DMS 273 (cell line): ENCODE measurements around the gene FANK1.
"Not testable (repeated sequence)": the region's sequence is repeated elsewhere in the genome, so short reads cannot be mapped to it uniquely, and the experiment has no call there.

Experiments
- DNase-seq: peaks from one replicate; lab custom pipeline; 2025; ENCODE audit not compliant: unreplicated experiment; lab: John Stamatoyannopoulos, UW

The FANK1 gene

DNA sequence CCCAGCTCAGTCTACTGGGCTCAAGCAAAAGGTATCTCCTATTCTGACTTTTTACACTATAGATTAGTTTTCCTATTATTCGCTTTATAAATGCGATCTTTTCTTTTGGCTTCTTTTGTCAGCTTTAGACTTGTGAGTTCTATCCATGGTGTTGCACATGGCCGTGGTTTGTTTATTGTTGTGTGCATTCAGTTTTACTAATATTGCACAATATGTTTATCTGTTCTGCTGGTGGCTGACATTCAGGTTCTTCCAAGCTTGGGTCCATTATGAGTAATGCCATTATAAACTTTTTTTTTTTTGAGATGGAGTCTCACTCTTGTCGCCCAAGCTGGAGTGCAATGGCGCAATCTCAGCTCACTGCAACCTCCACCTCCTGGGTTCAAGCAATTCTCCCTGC lies 30.9 kb downstream of the FANK1 start:
- DNase-seq, result not testable (repeated sequence)

DNA sequence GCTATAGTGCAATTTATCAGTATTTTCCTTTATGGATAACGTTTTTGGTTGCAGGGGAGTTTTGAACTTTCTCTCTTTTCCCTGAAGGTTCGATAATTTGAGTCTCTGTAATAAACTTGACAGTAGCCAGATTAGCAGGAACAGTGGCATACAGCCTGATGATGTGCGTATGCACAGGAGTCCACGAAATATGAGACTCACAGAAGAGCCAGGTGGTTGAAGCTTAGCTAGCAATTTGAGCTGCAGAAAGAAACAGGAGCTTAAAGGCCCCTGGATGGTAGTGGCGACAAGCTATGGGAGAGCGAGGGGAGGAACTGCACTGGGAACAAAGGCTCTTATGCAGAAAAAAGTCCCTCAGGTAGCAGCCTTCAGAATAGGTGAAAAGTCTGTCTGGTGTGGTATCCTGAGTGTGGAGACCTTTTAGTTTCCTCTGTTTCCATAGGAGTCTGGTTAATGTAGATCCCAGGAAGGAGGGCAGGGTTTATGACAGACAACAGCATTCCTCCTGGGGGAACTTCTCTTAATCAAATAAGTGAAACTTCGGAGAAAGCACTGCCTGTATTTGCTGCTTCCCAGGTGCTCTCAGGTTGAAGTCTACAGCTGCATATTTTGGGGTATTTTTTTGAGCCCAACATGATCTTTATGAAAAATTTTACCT lies 32.7 kb downstream of the FANK1 start:
- peak; percentile 9 for DNase-seq

DNA sequence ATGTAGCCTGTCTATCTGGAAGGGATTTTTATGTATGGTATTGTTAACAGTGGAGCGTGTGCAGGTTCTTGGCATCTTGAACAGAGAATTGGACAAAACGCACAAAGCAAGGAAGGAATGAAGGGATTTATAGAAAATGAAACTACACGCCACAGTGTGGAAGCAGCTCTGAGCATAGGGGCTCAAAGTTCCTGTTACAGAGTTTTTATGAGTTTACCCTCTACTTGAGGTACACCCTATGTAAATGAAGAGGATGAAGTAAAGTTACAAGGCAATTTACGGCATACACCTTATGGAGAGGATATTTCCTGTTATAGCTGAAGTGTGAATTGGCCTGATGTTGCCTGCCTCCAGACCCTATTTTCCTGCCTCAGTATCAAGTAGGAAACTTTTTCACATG lies 33.3 kb downstream of the FANK1 start:
- DNase-seq, result no peak

DNA sequence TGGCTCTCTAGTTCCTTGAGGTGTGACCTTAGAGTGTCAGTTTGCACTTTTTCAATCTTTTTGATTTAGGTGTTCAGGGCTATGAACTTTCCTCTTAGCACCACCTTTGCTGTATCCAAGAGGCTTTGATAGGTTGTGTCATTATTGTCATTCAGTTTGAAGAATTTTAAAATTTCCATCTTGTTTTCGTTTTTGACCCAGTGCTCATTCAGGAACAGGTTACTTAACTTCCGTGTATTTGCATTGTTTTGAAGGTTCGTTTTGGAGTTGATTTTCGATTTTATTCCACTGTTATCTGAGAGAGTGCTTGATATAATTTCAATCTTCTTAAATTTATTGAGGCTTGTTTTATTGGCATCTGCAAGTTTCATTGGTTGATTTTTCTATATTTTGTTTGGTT lies 37.3 kb downstream of the FANK1 start:
- DNase-seq, result no peak

DNA sequence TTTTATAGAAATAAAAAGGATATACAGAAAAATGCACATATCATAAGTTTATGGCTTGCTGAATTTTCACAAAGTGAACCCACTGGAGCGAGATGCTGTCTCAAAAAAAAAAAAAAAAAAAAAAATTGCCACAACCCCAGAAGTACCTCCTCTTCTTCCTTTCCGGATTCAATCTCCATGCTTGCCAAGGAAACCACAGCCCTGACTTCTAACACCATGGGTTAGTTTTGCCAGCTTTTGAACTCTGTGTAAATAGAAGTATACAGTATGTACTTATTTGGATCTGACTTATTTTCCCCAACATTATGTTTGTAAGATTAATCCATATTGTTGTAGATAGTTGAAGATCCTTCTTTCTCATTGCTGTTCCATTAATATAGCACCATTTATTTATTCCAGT lies 40.0 kb downstream of the FANK1 start:
- DNase-seq, result no peak

DNA sequence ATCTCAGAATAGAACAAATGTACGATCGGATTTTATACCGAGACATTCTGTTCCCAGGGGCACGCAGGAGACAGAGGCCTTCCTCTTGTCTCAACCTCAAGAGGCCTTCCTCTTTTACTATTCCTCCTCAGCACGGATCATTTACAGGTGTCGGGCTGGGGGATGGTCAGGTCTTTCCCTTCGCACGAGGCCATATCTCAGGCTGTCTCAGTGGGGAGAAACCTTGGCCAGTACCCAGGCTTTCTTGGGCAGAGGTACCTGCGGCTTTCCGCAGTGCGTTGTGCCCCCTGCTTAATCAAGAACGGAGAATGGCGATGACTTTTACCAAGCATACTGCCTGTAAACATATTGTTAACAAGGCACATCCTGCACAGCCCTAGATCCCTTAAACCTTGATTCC lies 44.2 kb downstream of the FANK1 start:
- no peak for DNase-seq

DNA sequence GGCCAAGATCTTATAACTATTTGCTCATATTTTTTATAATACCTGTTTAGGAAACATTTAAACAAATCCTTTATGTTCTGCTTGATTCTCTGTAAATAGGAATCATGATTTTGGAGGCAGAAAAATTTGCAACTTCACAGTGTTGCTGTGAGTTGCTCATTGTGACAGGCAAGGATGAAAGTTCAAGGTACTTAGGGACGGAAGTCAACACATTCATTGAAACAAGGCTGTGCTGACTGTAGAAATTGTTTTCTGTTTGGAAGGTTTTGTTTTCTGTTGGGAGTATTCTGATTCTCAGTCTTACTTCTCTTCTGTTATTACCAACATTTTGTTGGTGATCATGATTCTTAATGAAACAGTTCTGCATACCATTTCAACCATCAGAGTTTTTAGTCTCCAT lies 54.9 kb downstream of the FANK1 start:
- DNase-seq, result no peak

DNA sequence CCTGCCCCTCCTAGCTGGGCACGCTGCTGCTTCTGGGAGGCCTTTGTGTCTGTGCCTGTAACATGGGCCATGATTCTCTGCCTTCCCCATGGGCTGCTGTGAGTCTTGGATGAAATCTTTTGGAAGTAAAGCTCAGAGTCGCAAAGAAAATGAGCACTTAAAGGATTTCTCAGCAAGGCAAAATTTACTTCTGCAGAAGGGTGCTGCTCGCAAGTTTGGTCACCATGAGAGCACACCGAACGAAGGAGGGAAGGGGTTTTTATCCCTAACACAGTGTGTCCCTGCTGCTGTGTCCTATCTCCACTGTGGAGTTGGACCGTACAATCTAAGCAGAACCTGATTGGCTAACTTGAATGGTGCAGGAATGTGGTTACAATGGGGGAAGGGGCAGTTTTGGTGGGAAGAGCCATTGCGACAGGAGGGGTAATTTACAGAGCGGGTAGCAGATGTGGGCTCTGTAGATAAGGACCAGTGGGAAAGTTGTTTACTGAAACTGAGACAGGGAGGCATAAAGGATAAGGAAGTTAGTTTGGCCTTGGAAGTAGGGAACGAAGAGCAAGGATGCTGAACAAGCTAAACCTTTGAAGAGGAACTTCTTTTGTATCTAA lies 57.5 kb downstream of the FANK1 start:
- DNase-seq, result peak; percentile 5

DNA sequence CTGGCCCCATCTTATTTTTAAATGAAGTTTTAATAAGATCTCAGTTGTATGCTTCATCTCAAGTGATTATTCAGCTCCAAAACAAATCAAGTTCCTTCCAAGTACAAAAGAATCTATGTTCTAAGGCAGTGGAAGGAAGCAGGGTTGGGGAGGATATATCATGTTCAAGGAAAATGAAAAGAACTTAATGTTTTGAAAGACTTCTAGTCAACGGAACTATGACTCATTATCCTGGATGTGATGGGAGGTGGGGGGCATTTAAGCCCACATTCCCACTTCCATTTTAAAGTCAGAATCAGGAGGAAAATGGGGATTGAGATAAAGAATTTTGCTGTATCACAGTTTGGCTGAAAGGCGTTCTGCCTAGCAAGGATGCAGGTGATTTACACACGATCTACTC lies 59.4 kb downstream of the FANK1 start:
- DNase-seq, result no peak

DNA sequence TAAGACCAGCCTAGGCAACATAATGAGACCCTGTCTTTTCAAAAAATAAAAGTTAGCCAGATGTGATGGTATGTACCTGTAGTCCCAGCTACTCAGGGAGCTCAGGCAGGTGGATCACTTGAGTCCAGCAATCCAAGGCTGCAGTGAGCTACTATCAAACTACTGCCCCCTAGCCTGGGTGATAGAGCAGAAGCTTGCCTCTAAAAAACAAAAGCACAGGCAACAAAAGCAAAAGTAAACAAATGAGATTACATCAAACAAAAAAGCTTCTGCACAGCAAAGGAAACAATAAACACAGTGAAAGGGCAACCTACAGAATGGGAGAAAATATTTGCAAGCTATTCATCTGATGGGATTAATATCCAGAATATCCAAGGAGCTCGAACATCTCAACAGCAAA lies 65.4 kb downstream of the FANK1 start:
- DNase-seq, result no peak

DNA sequence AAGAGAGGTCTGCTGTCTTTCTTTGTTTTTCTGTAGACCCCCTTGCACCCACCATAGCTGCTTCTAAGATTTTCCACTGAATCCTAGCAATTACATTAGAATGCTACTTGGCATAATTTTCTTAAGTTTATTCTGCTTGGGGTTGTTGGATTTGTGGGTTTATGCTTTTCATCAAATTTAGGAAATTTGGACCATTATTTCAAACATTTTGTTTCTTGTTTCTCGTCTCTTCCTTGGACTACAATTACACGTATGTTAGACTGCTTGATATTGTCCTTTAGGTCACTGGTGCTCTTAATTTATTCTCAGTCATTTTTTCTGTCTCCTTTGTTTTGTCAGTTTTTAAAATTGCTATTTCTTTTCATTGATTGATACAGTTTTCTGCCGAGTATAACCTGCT lies 65.8 kb downstream of the FANK1 start:
- no peak for DNase-seq

DNA sequence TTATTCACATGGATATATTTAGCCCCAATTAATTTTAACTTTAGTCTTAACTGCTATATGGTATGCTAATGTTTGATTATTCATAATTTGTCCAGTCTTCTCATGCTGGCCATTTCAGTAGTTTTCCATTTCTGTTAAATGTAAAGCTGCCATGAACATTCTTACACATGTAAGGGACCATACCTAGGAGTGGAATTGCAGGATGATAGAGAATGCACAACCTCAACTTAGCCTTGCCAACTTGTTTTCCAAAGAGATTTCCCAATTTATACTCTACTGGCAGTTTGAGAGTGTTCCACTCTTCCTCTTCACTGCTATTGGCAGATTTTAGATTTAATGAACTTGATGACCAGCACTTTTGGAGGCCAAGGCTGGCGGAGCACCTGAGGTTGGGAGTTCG lies 68.2 kb downstream of the FANK1 start:
- no peak for DNase-seq

DNA sequence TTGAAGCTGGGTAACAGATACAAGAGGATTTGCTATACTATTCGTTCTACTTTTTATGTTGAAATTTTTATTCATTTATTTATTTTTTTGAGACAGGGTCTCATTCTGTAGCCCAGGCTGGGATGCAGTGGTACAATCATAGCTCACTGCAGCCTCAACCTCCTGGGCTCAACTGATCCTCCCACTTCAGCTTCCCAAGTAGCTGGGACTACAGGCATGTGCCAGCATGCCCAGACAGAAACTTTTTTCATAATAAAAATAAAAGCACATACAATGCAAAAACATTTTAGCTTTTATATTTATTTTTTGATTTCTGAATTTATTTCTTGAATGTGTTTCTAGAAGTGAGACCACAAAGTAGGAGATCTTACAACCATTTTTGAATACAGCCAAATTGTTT lies 71.2 kb downstream of the FANK1 start:
- no peak for DNase-seq

DNA sequence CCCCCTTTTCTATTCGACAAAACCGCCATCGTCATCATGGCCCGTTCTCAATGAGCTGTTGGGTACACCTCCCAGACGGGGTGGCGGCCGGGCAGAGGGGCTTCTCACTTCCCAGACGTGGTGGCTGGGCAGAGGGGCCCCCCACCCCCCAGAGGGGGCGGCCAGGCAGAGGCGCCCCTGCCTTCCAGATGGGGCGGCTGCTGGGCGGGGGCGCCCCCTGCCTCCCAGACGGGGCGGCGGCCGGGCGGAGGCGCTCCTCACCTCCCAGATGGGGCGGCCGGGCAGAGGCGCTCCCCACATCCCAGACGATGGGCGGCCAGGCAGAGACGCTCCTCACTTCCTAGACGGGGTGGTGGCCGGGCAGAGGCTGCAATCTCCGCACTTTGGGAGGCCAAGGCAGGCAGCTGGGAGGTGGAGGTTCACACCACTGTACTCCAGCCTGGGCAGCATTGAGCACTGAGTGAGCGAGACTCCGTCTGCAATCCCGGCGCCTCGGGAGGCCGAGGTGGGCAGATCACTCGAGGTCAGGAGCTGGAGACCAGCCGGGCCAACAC lies 73.8 kb downstream of the FANK1 start:
- not testable (repeated sequence) for DNase-seq

DNA sequence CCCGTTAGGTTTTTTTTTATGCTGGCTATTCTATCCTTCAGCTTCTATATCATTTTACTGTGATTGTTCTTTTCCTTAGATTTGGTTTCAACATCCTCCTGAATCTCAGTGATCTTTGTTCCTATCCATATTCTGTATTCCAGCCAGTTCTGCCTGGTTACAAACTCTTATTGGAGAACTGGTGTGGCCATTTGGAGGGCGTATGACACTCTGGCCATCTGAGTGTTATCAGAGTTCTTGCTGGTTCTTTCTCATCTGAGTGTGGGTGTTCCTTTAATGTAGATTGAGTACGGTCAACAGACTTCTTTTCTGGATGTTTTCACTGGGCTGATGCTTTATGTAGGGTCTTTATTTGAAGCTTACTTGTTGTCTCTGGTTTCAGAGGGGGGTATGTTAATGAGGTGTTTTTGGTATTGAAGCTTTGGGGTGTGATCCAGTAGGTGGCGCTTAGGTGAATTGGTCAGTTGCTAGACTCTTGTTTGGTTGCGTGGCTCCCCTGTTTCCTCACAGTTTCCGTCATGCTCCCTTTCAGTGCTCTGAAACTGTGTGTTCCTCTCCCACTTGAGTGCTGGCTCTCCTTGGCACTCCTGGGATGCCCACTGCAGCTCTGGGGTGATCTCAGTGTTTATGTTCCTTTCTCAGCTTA lies 80.7 kb downstream of the FANK1 start:
- DNase-seq, result no peak

DNA sequence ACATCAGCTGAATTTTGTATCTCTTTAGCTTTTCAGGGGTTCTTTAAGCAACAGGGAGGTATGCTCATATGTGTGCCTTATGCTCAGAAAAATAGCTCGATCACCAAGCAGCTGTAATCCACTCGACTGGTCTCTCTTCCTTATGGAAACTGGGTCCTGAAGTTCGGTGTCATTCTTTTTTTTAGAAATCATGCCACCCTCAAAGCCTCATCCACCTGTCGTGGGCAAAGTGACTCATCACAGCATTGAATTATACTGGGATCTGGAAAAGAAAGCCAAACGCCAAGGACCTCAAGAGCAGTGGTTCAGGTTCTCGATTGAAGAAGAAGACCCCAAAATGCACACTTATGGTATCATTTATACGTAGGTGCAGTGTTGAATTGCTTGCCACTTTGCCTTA lies 83.6 kb downstream of the FANK1 start:
- no peak for DNase-seq

DNA sequence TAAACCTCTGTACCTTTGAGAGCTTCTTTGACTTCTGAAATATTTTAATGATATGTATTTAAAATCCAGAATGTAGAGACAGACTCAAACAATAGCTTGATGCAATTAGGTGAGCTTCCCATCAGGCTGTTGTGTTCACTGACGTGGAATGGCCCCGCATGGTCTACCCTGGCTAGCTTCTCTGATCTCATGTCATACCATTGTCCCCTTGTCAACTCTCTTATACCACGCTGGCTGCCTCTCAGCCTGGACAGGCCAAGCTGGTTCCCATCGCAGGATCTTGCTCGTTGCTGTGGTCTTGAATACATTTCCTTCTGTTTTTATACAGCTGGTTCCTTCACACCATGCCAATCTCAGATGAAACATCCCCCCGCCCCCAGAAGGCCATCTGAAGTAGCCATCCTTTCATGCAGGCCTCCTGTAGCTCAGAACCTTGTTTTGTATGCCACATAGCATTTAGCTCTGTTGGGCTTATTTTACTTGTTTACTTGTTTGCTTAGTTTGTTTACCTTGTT lies 84.2 kb downstream of the FANK1 start:
- no peak for DNase-seq

DNA sequence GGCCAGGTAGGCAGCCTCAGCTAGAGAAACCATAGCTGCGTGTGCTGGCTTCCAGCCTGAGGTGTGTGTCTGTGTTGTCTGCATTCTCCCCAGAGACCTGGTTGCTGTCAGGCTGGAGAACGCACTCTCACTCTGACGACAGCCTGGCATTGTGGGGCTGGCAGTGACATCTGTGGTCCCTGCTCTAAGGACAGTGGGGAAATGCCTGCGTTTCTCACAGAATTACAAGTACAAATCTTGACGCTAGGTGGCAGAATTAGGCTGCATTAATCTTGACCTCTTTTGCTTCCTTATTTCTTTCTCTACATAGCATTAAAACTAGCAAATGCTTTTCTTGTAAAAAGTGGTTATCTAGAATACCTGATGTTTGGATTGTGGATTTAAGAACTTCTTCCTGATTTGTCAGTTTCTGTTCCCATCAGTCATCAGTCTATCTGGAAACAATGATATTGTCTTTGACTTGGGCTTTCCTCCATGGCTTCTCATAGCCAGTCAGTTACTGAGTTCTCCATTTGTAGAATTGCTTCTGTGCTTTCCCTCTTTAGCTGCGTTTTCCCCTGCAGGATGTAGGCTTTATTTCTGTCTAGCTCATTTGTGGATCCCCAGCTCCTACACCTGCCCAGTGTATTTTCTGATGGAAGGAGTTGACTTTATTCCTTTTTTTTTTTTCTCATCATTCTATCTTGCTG lies 86.0 kb downstream of the FANK1 start:
- DNase-seq, result peak; percentile 71

DNA sequence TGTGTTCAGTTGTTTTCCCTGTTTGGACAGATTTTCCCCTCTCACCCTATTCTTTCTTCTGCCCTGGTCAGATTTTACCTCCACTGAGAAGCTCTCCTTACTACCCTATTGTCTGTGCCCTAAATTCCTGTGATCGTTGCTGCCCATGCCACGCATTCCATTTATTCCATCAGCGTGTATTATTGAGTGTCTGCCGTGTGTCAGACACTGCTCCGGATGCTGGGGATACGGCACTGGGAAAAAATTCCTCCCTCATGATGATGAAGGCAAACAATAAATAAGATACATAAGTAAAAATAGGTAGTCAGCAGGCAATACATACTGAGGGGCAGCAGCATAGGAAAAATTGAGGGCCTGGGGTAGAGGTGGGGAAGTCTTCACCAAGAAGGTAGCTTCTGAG lies 86.8 kb downstream of the FANK1 start:
- no peak for DNase-seq

DNA sequence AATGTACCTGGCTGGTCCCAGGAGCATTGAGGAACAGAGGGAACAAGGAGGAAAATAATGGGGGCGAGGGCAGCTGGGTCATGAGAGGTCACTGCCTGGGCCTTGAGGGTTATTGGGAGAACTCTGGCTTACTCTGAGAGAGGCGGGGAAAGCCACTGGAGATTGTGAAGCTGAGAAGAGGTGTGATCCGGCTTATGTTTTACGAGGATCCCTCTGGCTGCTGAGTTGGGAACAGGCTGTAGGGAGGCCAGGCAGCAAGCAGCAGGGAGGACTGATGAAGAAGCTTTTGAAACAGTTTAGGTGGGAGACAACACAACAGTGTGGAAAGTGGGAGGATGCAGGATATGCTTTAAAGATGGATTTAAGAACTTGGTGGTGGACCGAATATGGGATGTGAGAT lies 87.3 kb downstream of the FANK1 start:
- DNase-seq, result no peak

DNA sequence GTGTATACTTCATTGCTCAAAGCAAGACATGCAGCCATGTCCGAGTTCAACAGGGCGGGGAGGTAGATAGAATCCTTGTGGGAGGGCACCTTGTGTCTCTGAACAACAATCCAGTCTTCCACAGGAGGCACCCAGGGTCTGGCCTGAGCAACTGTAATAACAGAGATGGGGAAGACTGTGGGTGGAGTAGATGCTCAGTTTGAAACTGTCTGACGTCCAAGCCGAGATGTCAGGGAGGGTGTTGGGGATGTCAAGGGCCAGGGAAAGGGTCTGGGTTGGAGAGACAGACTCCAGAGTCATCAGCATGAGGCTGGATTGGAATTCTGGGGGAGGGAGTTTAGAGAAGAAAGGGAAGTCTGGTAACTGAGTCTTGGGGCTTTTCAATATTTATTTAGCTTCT lies 88.0 kb downstream of the FANK1 start:
- no peak for DNase-seq
